HEK293 (cell line): Measurements from ENCODE around the gene ALG12.

ENCODE experiments used
- CTCF ChIA-PET: fragments of 350-600 bp; formaldehyde crosslinking; extraction: SDS; loops from one replicate; lab custom pipeline; 2021; ENCODE audit warnings: antibody characterized with exemption; lab: Yijun Ruan, JAX
- POLR2A ChIA-PET: fragments of 300-600 bp; formaldehyde crosslinking; extraction: SDS; loops from one replicate; lab custom pipeline; 2020; ENCODE audit warnings: antibody characterized with exemption, inconsistent platforms; lab: Yijun Ruan, JAX
- H3K27ac ChIP-seq: fragments of 200-500 bp; sonication (Bioruptor generic); 2 replicates; pipeline ENCODE4 v1.5.1; 2014; ENCODE audit warnings: low read depth, low read length, control low read depth, inconsistent platforms; ENCODE audit errors: extremely low read depth
- H3K36me3 ChIP-seq, 2 experiments: fragments of 200-500 bp in 1 of 2; sonication (Bioruptor generic) in 1 of 2; 1 replicate in 1 of 2; 2 replicates in 1 of 2; pipeline ENCODE4 v1.5.1; 2014 to 2017; ENCODE audit warnings: inconsistent platforms in 2 of 2, low read length in 2 of 2; ENCODE audit not compliant: control insufficient read depth in 2 of 2, insufficient read depth in 1 of 2
- H3K4me1 ChIP-seq: fragments of 200-500 bp; sonication (Bioruptor generic); 2 replicates; pipeline ENCODE4 v1.5.1; 2014; ENCODE audit warnings: mild to moderate bottlenecking, low read length, inconsistent platforms; ENCODE audit not compliant: control insufficient read depth, insufficient read depth
- H3K4me3 ChIP-seq: 2 replicates; pipeline ENCODE4 v1.5.1; 2011; ENCODE audit warnings: low read depth, mild to moderate bottlenecking, control low read depth, low read length, moderate library complexity
- H3K9me3 ChIP-seq: fragments of 200-500 bp; sonication (Bioruptor generic); 2 replicates; pipeline ENCODE4 v1.5.1; 2014; ENCODE audit warnings: low read depth, low read length, inconsistent platforms; ENCODE audit not compliant: control insufficient read depth, insufficient read depth
- BCL11B ChIP-seq: fragments of 450-650 bp; formaldehyde crosslinking; IDR thresholded peaks from 2 replicates; pipeline ENCODE4 v1.5.1; 2016; ENCODE audit warnings: low read depth, missing biosample characterization, missing genetic modification characterization
- ELK4 ChIP-seq: IDR thresholded peaks from 2 replicates; pipeline ENCODE4 v1.6.1; 2011; ENCODE audit warnings: mild to moderate bottlenecking, low read depth, low read length, borderline replicate concordance
- KLF9 ChIP-seq: fragments of 450-650 bp; formaldehyde crosslinking; IDR thresholded peaks from 2 replicates; pipeline ENCODE4 v1.5.1; 2016; ENCODE audit warnings: missing biosample characterization, missing genetic modification characterization, low read depth
- MEIS1 ChIP-seq: sonication (generic); formaldehyde crosslinking; IDR thresholded peaks from 2 replicates; pipeline ENCODE4 v1.8.1; 2022; ENCODE audit warnings: missing genetic modification reagents, mild to moderate bottlenecking, borderline replicate concordance
- PBX3 ChIP-seq: sonication (generic); formaldehyde crosslinking; IDR thresholded peaks from 2 replicates; pipeline ENCODE4 v1.8.1; 2022; ENCODE audit warnings: mild to moderate bottlenecking, moderate library complexity, missing genetic modification reagents
- PRDM6 ChIP-seq: fragments of 450-650 bp; formaldehyde crosslinking; IDR thresholded peaks from 2 replicates; pipeline ENCODE4 v1.5.1; 2017; ENCODE audit warnings: missing biosample characterization, missing genetic modification characterization
- SP7 ChIP-seq: fragments of 450-650 bp; formaldehyde crosslinking; IDR thresholded peaks from 2 replicates; pipeline ENCODE4 v1.5.1; 2016; ENCODE audit warnings: missing biosample characterization, missing genetic modification characterization
- ZBTB10 ChIP-seq: fragments of 450-650 bp; formaldehyde crosslinking; IDR thresholded peaks from 2 replicates; pipeline ENCODE4 v1.5.1; 2016; ENCODE audit warnings: missing biosample characterization, missing genetic modification characterization
- ZBTB26 ChIP-seq: fragments of 450-650 bp; formaldehyde crosslinking; optimal IDR thresholded peaks from 2 replicates; pipeline ENCODE3; 2016; ENCODE audit warnings: missing biosample characterization, mild to moderate bottlenecking, missing genetic modification characterization
- ZBTB6 ChIP-seq: fragments of 450-650 bp; formaldehyde crosslinking; IDR thresholded peaks from 2 replicates; pipeline ENCODE4 v1.5.1; 2017; ENCODE audit warnings: missing biosample characterization, missing genetic modification characterization
- ZBTB7A ChIP-seq: fragments of 450-650 bp; formaldehyde crosslinking; IDR thresholded peaks from 2 replicates; pipeline ENCODE4 v1.5.1; 2016; ENCODE audit warnings: low read depth, missing biosample characterization, missing genetic modification characterization
- ZEB2 ChIP-seq: fragments of 450-650 bp; formaldehyde crosslinking; IDR thresholded peaks from 2 replicates; pipeline ENCODE4 v1.5.1; 2016; ENCODE audit warnings: missing biosample characterization, missing genetic modification characterization
- ZFP3 ChIP-seq: fragments of 450-650 bp; formaldehyde crosslinking; IDR thresholded peaks from 2 replicates; pipeline ENCODE4 v1.5.1; 2016; ENCODE audit warnings: low read depth, missing biosample characterization, missing genetic modification characterization
- ZNF155 ChIP-seq: fragments of 450-650 bp; formaldehyde crosslinking; IDR thresholded peaks from 2 replicates; pipeline ENCODE4 v1.5.1; 2016; ENCODE audit warnings: missing biosample characterization, missing genetic modification characterization
- ZNF19 ChIP-seq: fragments of 450-650 bp; formaldehyde crosslinking; IDR thresholded peaks from 2 replicates; pipeline ENCODE4; 2016; ENCODE audit warnings: missing biosample characterization, missing genetic modification characterization, low read depth
- ZNF221 ChIP-seq: fragments of 450-650 bp; formaldehyde crosslinking; IDR thresholded peaks from 2 replicates; pipeline ENCODE4 v1.5.1; 2017; ENCODE audit warnings: missing biosample characterization, missing genetic modification characterization, borderline replicate concordance
- ZNF391 ChIP-seq: fragments of 450-650 bp; formaldehyde crosslinking; IDR thresholded peaks from 2 replicates; pipeline ENCODE4 v1.5.1; 2016; ENCODE audit warnings: low read depth, missing biosample characterization, missing genetic modification characterization, borderline replicate concordance
- ZNF404 ChIP-seq: fragments of 450-650 bp; formaldehyde crosslinking; IDR thresholded peaks from 2 replicates; pipeline ENCODE4 v1.5.1; 2017; ENCODE audit warnings: missing biosample characterization, missing genetic modification characterization
- ZNF473 ChIP-seq: fragments of 450-650 bp; formaldehyde crosslinking; IDR thresholded peaks from 2 replicates; pipeline ENCODE4 v1.5.1; 2017; ENCODE audit warnings: missing biosample characterization, missing genetic modification characterization
- ZNF610 ChIP-seq: fragments of 450-650 bp; formaldehyde crosslinking; IDR thresholded peaks from 2 replicates; pipeline ENCODE4 v1.5.1; 2016; ENCODE audit warnings: missing biosample characterization, missing genetic modification characterization, borderline replicate concordance
- ZNF76 ChIP-seq: fragments of 450-650 bp; formaldehyde crosslinking; IDR thresholded peaks from 2 replicates; pipeline ENCODE4; 2016; ENCODE audit warnings: low read depth, missing biosample characterization, missing genetic modification characterization, borderline replicate concordance
- ZNF837 ChIP-seq: fragments of 450-650 bp; formaldehyde crosslinking; IDR thresholded peaks from 2 replicates; pipeline ENCODE4 v1.5.1; 2016; ENCODE audit warnings: missing biosample characterization, missing genetic modification characterization
- ZSCAN16 ChIP-seq: fragments of 450-650 bp; formaldehyde crosslinking; IDR thresholded peaks from 2 replicates; pipeline ENCODE4 v1.5.1; 2016; ENCODE audit warnings: missing biosample characterization, missing genetic modification characterization
- ZSCAN18 ChIP-seq: fragments of 450-650 bp; formaldehyde crosslinking; IDR thresholded peaks from 2 replicates; pipeline ENCODE4 v1.5.1; 2016; ENCODE audit warnings: missing biosample characterization, missing genetic modification characterization

Gene ALG12

GRCh38 chr22:49962012-49962750 is 43.9 kb upstream of the ALG12 start (continued):
- TF ChIP-seq ZNF155 (tag by site-specific recombination), result no peak
- TF ChIP-seq ZNF610, result peak; percentile 52; the same call in 1 of the 2 replicates
- no peak; the same call in none of the 2 replicates for TF ChIP-seq ZBTB7A (tag by site-specific recombination)
- TF ChIP-seq ZNF404 (tag by site-specific recombination), result no peak
- TF ChIP-seq ZNF19, result no peak
- TF ChIP-seq ZBTB6 (tag by site-specific recombination), result no peak

GRCh38 chr22:49961601-49962011 is 43.4 kb upstream of the ALG12 start:
- Histone ChIP-seq H3K4me3 (peak overlapping the region; percentile 83), H3K36me3 (peaks cover 10 to 39% of the 10 kb centered on the region in 2 experiments), H3K9me3 (no peaks in the 10 kb centered on the region), H3K4me1 (peaks cover 12% of the 10 kb centered on the region), H3K27ac (peak overlapping the region; percentile 99)
- POLR2A ChIA-PET, result interaction anchor here (0.6 to 3.3 kb wide), 12 partner anchors 7 to 369 kb away, joined by 3 to 26 read pairs (median 4); partner anchors contain the start of genes HDAC10 and PLXNB2
- CTCF ChIA-PET, result interaction anchor here (1.1 kb wide), 1 partner anchor 69 kb away, joined by 4 read pairs; no protein-coding TSS in a partner anchor
- TF ChIP-seq ZNF837 (0 out of 2 replicates have a peak, but pooled peaks have one; percentile 11), ZBTB26 (peak; percentile 93), ZSCAN16 (0 out of 2 replicates have a peak, but pooled peaks have one; percentile 8), ELK4 (no peak), ZBTB10 (tag by site-specific recombination) (peak; percentile 83), ZFP3 (tag by site-specific recombination) (no peak), ZNF76 (tag by site-specific recombination) (peak; percentile 48; the same call in 1 of the 2 replicates), PRDM6 (tag by site-specific recombination) (no peak), ZEB2 (tag by site-specific recombination) (peak; percentile 86), PBX3 (peak; percentile 81; the same call in 1 of the 2 replicates), ZNF221 (tag by site-specific recombination) (no peak), ZNF473 (tag by site-specific recombination) (no peak), KLF9 (tag by site-specific recombination) (peak; percentile 39), ZSCAN18 (tag by site-specific recombination) (0 out of 2 replicates have a peak, but pooled peaks have one; percentile 18), ZNF391 (no peak; the same call in 1 of the 2 replicates), BCL11B (tag by site-specific recombination) (peak; percentile 66; the same call in 1 of the 2 replicates), MEIS1 (CRISPR knock-in tag) (no peak), SP7 (tag by site-specific recombination) (peak; percentile 66)
